GM18498 (cell line): ENCODE data around the gene MAPK14.

Experiments
- ATAC-seq: cut with Tn5 transposase; IDR thresholded peaks from one replicate; pipeline ENCODE4 v1.9.1; 2021; ENCODE audit warnings: mild to moderate bottlenecking, moderate library complexity; ENCODE audit not compliant: unreplicated experiment

Gene MAPK14

GRCh38 chr6:36035225-36035624 lies 7.6 kb downstream of the MAPK14 start:
- no peak for ATAC-seq

- ATAC-seq: no peak
Measured at GRCh38 chr6:36038120-36038876, 10.7 kb downstream of the MAPK14 start.

GRCh38 chr6:36039112-36039511 lies 11.5 kb downstream of the MAPK14 start:
- ATAC-seq: no peak

- ATAC-seq: no peak
Measured at GRCh38 chr6:36040958-36041357, 13.3 kb downstream of the MAPK14 start.

GRCh38 chr6:36042618-36043260 lies 15.1 kb downstream of the MAPK14 start:
- ATAC-seq: no peak

GRCh38 chr6:36049582-36049981 lies 22.0 kb downstream of the MAPK14 start:
- ATAC-seq: no peak

GRCh38 chr6:36050305-36050704 lies 22.7 kb downstream of the MAPK14 start:
- ATAC-seq: no peak

GRCh38 chr6:36050947-36051710 lies 23.5 kb downstream of the MAPK14 start:
- ATAC-seq: no peak

GRCh38 chr6:36052097-36052496 lies 24.5 kb downstream of the MAPK14 start:
- ATAC-seq: no peak

- ATAC-seq: no peak
Measured at GRCh38 chr6:36053878-36054277, 26.3 kb downstream of the MAPK14 start.

- no peak for ATAC-seq
Measured at GRCh38 chr6:36054415-36054814, 26.8 kb downstream of the MAPK14 start.

GRCh38 chr6:36054956-36055355 lies 27.3 kb downstream of the MAPK14 start:
- no peak for ATAC-seq

GRCh38 chr6:36056178-36056577 lies 28.6 kb downstream of the MAPK14 start:
- no peak for ATAC-seq

- ATAC-seq: no peak
Measured at GRCh38 chr6:36061236-36061635, 33.6 kb downstream of the MAPK14 start.

GRCh38 chr6:36062247-36062646 lies 34.6 kb downstream of the MAPK14 start:
- no peak for ATAC-seq

- no peak for ATAC-seq
Measured at GRCh38 chr6:36063318-36064060, 35.9 kb downstream of the MAPK14 start.

GRCh38 chr6:36064770-36065396 lies 37.3 kb downstream of the MAPK14 start:
- ATAC-seq: no peak

GRCh38 chr6:36065916-36066315 lies 38.3 kb downstream of the MAPK14 start:
- no peak for ATAC-seq

- no peak for ATAC-seq
Measured at GRCh38 chr6:36066817-36067216, 39.2 kb downstream of the MAPK14 start.

- ATAC-seq: no peak
Measured at GRCh38 chr6:36067374-36068011, 39.9 kb downstream of the MAPK14 start.
